SK-N-SH treated with all-trans-retinoic acid at 6 μM for 48 hours (cell line): ENCODE data around the gene GPR61.

Experiments used
- CSDC2 ChIP-seq: fragments of 250-450 bp; sonication (Bioruptor Pico); IDR thresholded peaks from 2 replicates; pipeline ENCODE4 v1.5.0; 2020; ENCODE audit warnings: mild to moderate bottlenecking, moderate library complexity
- RARB ChIP-seq: fragments of 250-450 bp; sonication (Bioruptor Pico); IDR thresholded peaks from 2 replicates; pipeline ENCODE4 v1.8.0; 2021; ENCODE audit warnings: mild to moderate bottlenecking, moderate library complexity

- TF ChIP-seq RARB (CRISPR knock-in tag) (no peak), CSDC2 (CRISPR knock-in tag) (0 out of 2 replicates have a peak, but pooled peaks have one; percentile 19)
Measured at GRCh38 chr1:109546311-109547109, 6.8 kb downstream of the GPR61 start.
